ENCODE measurements around the gene PCBP3.

DNA sequence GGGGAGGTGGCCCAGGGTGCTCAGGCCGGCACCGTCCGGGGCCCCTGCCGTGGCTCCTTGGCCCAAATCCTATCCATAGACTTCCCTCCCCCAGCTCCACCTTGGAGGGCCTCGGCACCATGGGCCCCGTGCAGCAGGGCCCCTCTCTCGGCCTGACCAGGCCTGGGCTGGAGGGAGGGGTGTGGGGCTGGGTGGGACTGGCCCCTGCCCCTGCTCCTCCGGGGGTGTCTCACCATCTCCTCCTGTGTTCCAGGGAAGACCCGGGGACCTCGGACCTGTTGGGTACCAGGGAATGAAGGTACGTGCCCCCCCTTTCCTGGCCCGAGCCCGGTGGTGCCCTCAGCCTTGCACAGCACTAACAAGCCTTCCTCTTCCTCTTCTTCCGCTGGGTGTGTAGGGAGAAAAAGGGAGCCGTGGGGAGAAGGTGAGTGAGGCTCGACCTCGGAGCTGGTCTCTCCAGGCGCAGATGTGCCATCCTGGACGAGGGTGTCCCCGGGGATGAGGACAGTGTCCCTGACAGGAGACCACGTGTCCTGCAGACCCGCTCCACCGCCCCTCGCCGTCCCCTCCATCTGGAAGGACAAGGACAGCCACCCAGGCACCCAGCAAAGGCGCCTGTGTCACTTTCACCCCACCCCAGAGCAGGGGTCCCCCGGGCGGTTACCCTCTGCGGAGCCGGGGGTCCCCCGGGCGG is 346.0 kb downstream of the PCBP3 start:
- no peak for TF ChIP-seq CTCF (IDR thresholded peaks at IDR 0.05)
- no peak for TF ChIP-seq POLR2AphosphoS5 (IDR thresholded peaks at IDR 0.05)
